Calu3 (cell line): ENCODE results near the gene ZNF783. TPM values are rescaled to one million over a fixed set of nuclear protein-coding genes. Genes with fewer than 3 reads are reported as not detected.
A peak's percentile ranks its signal among the peaks of the same experiment; 100 is the strongest.

Experiments used
- Bru-seq: library from RNA; stranded (reverse); fragments of 400-500 nt; gene quantifications from one replicate; lab custom pipeline; 2021; lab: Mats Ljungman, UMichigan
- BruChase-seq, 2 experiments: library from RNA; stranded (reverse); fragments of 400-500 nt; gene quantifications; one replicate each; lab custom pipeline; 2021; lab: Mats Ljungman, UMichigan
- BruUV-seq: library from RNA; stranded (reverse); fragments of 400-500 nt; replicated peaks from 2 replicates; lab custom pipeline; 2021; lab: Mats Ljungman, UMichigan
- CTCF ChIA-PET: fragments of 300-600 bp; sonication (Branson Sonifier 250); formaldehyde crosslinking; loops from one replicate; lab custom pipeline; 2022; ENCODE audit warnings: antibody characterized with exemption; lab: Charles Lee
- DNase-seq: peaks from one replicate; pipeline ENCODE4 v3.0.0; 2022
- H3K27ac Mint-ChIP-seq: one replicate; pipeline ENCODE4 v1.8.0; 2022; ENCODE audit warnings: mixed read lengths; ENCODE audit not compliant: unreplicated experiment
- H3K27me3 Mint-ChIP-seq: one replicate; pipeline ENCODE4 v1.8.0; 2022; ENCODE audit warnings: mixed read lengths; ENCODE audit not compliant: unreplicated experiment
- H3K36me3 Mint-ChIP-seq: one replicate; pipeline ENCODE4 v1.8.0; 2022; ENCODE audit warnings: mild to moderate bottlenecking, moderate library complexity, mixed read lengths; ENCODE audit not compliant: insufficient read depth, unreplicated experiment
- H3K4me1 Mint-ChIP-seq: one replicate; pipeline ENCODE4 v1.8.0; 2022; ENCODE audit warnings: mild to moderate bottlenecking, low read depth, mixed read lengths; ENCODE audit not compliant: unreplicated experiment
- H3K4me3 Mint-ChIP-seq: one replicate; pipeline ENCODE4 v1.8.0; 2022; ENCODE audit warnings: mild to moderate bottlenecking, low read depth, moderate library complexity, mixed read lengths; ENCODE audit not compliant: unreplicated experiment
- H3K9me3 Mint-ChIP-seq: one replicate; pipeline ENCODE4 v1.8.0; 2022; ENCODE audit warnings: low read depth, mixed read lengths; ENCODE audit not compliant: unreplicated experiment
- CTCF ChIP-seq: fragments of 200-600 bp; IDR thresholded peaks from one replicate; pipeline ENCODE4 v1.8.0; 2022; ENCODE audit warnings: antibody characterized with exemption; ENCODE audit not compliant: unreplicated experiment
- intact Hi-C: fragments of 100-400 bp; cut with micrococcal nuclease; formaldehyde crosslinking; loops from one replicate; pipeline ENCODE4 v1.10.0; 2022; ENCODE audit not compliant: unreplicated experiment
- long read RNA-seq: library from polyadenylated mRNA; stranded (forward); transcript quantifications from one replicate; pipeline ENCODE4 v2.0.0, GENCODE V29; 2022
- total RNA-seq: library from RNA; stranded (reverse); gene quantifications from 2 replicates; pipeline ENCODE4 v1.2.3, GENCODE V29; 2022

Gene ZNF783
- 17.8 and 18.1 TPM in 2 replicates for total RNA-seq
- percentile 85 among the genes with signal in this experiment for Bru-seq, nascent RNA
- percentile 78 among the genes with signal in this experiment for BruChase-seq, experiment 1, labeled RNA remaining after a 6-hour chase
- BruChase-seq, experiment 2, labeled RNA remaining after a 2-hour chase = percentile 77 among the genes with signal in this experiment
- long read RNA-seq, partial matches to known transcripts = 4 of 8 reads
- long read RNA-seq, other reads (novel, unspliced or antisense) = 4 of 8 reads

GRCh38 chr7:149261829-149262617 is at the start of gene ZNF783:
TSS of gene ZNF783 (plus strand) at chr7:149262196. CDS start at chr7:149262334, 138 bp downstream.
- intact Hi-C loops = no loop called here
- Mint-ChIP-seq H3K4me3 (peak within 1 kb of the TSS; percentile 86), H3K27ac (peak within 1 kb of the TSS; percentile 36), H3K9me3 (no peaks in the 10 kb centered on the region), H3K36me3 (peaks cover 44% of the 10 kb centered on the region), H3K27me3 (no peaks in the 10 kb centered on the region), H3K4me1 (peaks cover 8% of the 10 kb centered on the region)
- peak; percentile 89 for TF ChIP-seq CTCF
- peak; percentile 83 for DNase-seq
- BruUV-seq = no TSS peak
- CTCF ChIA-PET = interaction anchor here (0.7 to 1.5 kb wide), 6 partner anchors 23 to 198 kb away, joined by 3 to 11 read pairs (median 4); partner anchors contain the start of genes ZNF282, ZNF425 and ZNF777

DNA sequence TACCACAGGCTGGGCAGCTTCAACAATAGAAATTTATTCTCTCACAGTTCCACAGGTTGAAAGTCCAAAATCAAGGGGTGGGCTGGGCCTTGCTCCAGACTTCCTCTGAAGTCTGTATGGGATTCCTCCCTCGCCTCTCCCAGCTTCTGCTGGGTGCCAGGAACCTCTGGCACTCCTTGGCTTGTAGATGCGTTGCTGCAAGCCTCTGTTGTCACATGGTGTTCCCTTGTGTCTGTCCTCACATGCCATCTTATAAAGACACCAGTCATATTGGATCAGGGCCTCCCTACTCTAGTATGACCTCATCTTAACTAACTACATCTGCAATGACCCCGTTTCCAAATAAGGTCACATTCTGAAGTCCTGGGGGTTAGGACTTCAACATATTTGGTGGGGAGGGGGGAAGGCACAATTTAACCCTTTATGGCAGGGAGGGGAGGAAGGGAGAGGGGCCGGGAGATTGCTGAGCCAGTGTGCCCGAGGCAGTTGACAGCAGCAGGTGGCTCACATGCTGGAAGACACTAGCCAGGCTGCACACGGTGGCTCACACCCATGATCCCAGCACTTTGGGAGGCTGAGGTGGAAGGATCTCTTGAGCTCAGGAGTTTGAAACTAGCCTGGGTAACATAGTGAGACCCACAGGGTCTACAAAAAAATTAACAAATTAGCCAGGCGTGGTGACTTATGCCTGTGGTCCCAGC is 47.8 kb upstream of the ZNF783 start:
- DNase-seq = no peak
- Mint-ChIP-seq H3K4me3 (no peak overlapping the region), H3K9me3 (no peaks in the 10 kb centered on the region), H3K4me1 (no peaks in the 10 kb centered on the region), H3K36me3 (peaks cover 59% of the 10 kb centered on the region), H3K27ac (no peak overlapping the region), H3K27me3 (no peaks in the 10 kb centered on the region)
- no peak for TF ChIP-seq CTCF
- CTCF ChIA-PET = interaction anchor here (0.8 kb wide), 1 partner anchor 1304 kb away, joined by 9 read pairs; no protein-coding TSS in a partner anchor
- no TSS peak for BruUV-seq
- intact Hi-C loops = no loop called here

DNA sequence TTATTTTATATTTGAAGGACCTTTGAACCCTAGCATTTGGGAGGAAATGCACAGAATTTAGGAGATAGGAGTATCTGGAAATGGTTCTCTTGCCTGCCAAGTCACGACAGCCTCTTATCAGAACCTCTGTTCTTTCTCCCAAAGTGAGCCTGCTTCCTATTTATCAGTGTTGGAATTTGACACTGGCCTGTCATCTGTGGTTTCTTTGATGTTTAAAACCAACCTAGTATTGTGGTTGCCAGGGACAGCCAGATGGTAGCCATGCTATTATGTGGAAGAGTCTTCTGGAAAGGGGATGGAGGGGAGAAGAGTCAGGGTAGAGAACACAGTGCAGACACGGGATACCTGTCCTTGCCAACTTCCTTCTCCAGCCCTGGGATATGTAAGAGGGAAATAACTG is 45.6 kb upstream of the ZNF783 start:
- H3K36me3 Mint-ChIP-seq = peaks cover 49% of the 10 kb centered on the region
- H3K4me3 Mint-ChIP-seq = no peak overlapping the region
- H3K27ac Mint-ChIP-seq = no peak overlapping the region
- no peak for TF ChIP-seq CTCF
- no peaks in the 10 kb centered on the region for H3K9me3 Mint-ChIP-seq
- no TSS peak for BruUV-seq
- H3K4me1 Mint-ChIP-seq = no peaks in the 10 kb centered on the region
- CTCF ChIA-PET = no interaction called here
- DNase-seq = no peak
- intact Hi-C loops = no loop called here
- no peaks in the 10 kb centered on the region for H3K27me3 Mint-ChIP-seq

GRCh38 chr7:149217570-149217969 is 44.4 kb upstream of the ZNF783 start:
- CTCF ChIA-PET = no interaction called here
- BruUV-seq = no TSS peak
- Mint-ChIP-seq H3K27ac (peak overlapping the region; percentile 7), H3K4me3 (no peak overlapping the region), H3K4me1 (no peaks in the 10 kb centered on the region), H3K9me3 (no peaks in the 10 kb centered on the region), H3K36me3 (peaks cover 46% of the 10 kb centered on the region), H3K27me3 (no peaks in the 10 kb centered on the region)
- TF ChIP-seq CTCF = no peak
- DNase-seq = no peak
- intact Hi-C loops = no loop called here
